A204.1 (cell line): ENCODE measurements around the gene MYBPHL.

Source experiments
- FAIRE-seq: peaks from 2 replicates; lab custom pipeline; 2012; peaks lifted over from hg19 to GRCh38; lab: Jason Lieb, UNC

MYBPHL gene

DNA sequence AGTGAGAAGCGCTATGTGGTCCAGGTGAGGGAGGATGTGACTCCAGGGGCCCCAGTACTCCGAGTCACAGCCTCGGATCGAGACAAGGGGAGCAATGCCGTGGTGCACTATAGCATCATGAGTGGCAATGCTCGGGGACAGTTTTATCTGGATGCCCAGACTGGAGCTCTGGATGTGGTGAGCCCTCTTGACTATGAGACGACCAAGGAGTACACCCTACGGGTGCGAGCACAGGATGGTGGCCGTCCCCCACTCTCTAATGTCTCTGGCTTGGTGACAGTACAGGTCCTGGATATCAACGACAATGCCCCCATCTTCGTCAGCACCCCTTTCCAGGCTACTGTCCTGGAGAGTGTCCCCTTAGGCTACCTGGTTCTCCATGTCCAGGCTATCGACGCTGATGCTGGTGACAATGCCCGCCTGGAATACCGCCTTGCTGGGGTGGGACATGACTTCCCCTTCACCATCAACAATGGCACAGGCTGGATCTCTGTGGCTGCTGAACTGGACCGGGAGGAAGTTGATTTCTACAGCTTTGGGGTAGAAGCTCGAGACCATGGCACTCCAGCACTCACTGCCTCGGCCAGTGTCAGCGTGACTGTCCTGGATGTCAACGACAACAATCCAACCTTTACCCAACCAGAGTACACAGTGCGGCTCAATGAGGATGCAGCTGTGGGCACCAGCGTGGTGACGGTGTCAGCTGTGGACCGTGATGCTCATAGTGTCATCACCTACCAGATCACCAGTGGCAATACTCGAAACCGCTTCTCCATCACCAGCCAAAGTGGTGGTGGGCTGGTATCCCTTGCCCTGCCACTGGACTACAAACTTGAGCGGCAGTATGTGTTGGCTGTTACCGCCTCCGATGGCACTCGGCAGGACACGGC is 55.3 kb downstream of the MYBPHL start:
- no peak for FAIRE-seq

DNA sequence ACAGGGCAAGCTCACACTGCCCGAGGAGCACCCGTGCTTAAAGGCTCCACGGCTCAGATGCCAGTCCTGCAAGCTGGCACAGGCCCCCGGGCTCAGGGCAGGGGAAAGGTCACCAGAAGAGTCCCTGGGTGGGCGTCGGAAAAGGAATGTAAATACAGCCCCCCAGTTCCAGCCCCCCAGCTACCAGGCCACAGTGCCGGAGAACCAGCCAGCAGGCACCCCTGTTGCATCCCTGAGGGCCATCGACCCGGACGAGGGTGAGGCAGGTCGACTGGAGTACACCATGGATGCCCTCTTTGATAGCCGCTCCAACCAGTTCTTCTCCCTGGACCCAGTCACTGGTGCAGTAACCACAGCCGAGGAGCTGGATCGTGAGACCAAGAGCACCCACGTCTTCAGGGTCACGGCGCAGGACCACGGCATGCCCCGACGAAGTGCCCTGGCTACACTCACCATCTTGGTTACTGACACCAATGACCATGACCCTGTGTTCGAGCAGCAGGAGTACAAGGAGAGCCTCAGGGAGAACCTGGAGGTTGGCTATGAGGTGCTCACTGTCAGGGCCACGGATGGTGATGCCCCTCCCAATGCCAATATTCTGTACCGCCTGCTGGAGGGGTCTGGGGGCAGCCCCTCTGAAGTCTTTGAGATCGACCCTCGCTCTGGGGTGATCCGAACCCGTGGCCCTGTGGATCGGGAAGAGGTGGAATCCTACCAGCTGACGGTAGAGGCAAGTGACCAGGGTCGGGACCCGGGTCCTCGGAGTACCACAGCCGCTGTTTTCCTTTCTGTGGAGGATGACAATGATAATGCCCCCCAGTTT is 56.1 kb downstream of the MYBPHL start:
- no peak for FAIRE-seq

DNA sequence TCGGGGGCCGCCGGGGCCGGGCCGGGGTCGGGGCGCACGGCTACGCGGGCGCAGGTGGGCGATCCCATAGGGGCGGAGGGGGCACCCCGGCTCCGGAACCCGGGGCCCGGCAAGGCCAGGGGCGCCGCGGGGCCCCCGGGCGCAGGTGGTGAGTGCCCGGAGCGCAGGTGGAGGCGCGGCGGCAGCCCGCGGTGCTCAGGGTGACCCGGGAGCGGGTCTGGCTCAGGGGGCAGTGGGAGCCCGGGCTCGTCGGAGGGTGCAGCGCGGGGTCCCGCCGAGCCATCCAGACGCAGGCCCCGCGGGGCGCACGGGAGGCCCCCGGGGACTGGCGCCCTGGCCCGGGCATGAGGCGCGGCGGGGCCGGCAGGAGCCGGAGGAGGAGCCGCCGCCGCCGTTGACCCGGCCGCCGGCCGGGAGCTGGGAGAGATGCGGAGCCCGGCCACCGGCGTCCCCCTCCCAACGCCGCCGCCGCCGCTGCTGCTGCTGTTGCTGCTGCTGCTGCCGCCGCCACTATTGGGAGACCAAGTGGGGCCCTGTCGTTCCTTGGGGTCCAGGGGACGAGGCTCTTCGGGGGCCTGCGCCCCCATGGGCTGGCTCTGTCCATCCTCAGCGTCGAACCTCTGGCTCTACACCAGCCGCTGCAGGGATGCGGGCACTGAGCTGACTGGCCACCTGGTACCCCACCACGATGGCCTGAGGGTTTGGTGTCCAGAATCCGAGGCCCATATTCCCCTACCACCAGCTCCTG is 57.0 kb downstream of the MYBPHL start:
- FAIRE-seq, result no peak

DNA sequence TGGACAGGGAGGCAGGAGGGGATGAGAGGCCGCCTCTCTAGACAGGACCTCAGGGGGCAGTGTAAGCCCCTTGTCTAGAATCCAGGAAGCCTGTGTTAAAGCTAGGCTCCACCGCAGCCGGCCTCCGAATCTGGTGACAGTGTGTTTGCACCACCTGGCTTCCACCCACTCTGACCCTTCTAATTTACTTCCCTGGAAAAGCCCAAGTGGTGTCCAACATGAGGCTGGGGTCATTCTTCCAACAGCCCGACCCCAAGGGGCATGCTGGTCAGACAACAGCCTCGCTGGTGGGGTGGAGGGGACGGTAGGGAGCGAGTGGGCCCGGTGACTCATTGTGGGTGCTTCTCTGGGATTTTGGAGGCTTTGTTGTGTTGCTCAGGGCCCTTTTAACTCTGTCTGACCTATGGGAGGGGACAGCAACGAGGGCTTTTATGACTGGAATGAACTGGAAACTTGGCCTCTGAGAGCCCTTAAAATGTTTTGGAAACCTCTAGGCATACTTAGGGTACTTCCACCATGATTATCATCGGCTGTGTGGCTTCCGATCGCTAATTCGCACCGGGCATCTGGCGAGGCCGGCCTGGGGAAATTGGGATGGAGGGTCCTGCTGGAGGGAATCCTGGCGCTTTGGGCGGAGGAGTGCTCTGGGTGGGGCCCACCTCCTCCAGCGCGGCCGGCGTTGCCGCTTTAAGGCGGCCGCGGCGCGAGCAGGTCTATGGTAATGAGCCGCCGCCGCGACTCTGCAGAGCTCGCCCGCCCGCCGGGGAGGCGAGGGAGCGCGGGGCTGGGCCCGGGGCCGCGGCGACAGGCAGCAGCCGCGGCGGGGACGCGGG is 57.8 kb downstream of the MYBPHL start, which contains the start of gene CELSR2:
TSS of gene CELSR2 (plus strand) at position 743 of the 833 bp plus-strand sequence. CDS start 541 bp downstream, outside the sequence.
- FAIRE-seq, result no peak

DNA sequence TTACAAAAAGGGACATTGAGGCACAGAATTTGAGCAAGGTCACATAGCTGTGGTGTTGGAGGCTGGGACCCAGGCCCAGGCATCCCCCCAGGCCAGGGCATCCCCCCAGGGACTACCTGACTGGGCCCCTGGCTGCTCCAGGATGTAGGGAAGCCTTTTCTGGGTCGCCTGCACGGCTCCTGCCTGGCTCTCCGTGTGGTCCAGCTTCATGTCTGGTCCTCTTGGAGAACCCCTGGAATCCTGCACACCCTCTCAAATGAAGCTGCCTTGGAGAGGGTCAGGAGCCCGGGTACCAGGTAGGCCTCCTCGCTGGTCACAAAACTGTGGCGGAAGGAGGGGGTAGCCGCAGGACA is 58.4 kb downstream of the MYBPHL start:
- no peak for FAIRE-seq

DNA sequence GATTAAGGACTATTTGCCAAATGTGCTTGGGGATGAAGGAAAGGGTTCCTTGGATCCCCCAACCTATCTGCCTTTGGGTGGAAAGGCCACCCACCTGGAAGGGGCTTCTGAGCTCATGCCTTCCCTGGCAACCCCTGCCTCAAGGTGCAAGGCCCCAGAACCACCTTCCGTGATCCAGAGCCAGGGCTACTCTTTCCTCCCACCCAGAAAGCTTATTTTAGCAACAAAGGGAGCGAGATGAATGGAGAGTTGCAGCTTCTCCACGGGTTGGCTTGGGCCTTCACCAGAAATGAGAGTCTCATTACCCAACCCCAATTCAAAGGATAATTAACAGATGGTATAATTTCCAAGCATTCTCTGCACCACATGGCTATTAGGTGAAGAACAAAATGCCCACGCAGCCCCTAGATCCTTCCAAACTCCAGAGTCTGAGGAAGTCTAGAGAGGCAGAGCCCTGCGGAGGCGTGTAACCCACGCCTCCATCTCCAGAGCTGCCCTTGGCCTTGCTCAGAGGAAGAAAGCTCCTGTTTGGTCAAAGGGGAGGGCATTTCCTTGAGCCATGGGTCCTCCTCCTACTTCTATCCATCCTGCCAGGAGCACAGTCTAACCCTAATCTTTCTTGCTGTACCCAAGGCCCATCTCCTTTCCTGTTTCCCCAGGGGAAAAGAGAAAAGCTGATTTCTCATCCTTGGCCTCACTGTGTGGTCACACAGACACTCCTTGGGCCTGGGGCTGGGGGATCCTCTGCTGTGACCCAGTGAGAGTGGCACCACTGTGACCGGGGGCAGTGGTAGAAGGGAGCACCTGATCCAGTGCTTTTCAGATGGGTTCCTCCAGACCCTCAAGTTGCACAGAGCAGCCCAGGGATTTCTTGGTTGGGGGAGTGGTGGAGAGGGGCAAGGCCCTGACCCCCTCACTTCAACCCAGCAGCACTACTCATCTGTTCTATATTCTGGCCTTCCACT is 59.1 kb downstream of the MYBPHL start:
- no peak for FAIRE-seq

DNA sequence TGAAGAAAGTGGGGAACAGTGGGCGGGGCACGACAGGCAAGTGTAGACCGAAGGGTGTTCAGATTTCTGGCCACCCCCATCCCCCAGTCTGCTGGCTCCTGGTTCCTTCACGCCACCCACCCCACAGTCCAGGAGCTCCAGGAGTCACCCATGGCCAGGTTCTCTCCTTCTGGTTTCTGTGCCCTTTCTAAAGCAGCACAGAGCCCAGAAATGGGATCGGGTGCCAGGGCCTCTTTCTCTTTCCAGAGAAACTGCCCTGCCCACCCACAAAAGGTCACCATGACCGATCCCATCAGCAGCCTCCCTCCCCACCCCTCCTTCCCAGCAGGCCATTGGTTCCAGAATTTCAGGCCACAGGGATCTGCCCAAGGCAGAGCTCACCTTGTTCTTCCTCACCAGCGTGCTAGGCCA is 60.7 kb downstream of the MYBPHL start:
- FAIRE-seq, result no peak

DNA sequence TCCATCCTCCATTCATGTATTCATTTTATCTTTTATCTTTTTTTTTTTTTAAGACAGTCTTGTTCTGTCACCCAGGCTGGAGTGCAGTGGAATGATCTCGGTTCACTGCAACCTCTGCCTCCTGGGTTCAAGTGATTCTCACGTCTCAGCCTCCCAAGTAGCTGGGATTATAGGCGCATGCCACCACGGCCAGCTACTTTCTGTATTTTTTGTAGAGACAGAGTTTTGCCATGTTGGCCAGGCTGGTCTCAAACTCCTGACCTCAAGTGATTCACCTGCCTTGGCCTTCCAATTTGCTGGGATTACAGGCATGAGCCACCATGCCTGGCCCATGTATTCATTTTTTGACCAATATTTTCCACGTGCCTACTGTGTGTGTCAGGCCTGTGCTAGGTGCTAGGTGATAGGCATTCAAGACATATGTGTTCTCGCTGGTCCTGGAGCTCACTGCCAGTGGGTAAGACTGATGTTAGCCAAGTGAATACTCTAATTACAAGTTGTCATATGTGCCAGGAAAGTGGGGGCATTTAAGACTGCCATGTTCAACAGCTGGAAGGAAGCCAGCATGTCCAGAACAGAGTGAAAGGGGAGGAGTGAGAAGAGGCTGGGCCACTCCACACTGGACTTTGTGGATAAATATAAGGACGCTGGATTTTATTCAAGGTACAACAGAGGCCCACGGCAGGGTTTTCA is 62.8 kb downstream of the MYBPHL start:
- FAIRE-seq, result no peak

DNA sequence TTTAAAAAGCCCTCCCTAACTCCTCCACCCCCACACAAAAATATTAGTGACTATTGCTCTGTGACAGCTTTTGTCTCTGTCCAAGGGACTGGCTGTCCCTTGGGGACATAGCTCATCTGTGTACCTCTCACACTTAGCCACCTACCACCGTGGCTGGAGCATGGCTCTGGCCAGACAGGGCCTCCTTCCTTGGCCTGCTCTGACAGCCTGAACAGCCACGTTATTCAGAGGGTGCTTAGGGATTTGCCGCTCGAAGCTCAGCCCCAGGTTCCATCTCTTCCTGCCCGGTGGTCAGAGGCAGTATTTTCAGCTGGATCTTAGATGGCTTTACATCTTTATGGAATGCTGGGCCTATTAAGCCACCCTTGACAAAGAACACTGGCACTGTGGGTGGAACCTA is 63.6 kb downstream of the MYBPHL start:
- FAIRE-seq, result no peak

DNA sequence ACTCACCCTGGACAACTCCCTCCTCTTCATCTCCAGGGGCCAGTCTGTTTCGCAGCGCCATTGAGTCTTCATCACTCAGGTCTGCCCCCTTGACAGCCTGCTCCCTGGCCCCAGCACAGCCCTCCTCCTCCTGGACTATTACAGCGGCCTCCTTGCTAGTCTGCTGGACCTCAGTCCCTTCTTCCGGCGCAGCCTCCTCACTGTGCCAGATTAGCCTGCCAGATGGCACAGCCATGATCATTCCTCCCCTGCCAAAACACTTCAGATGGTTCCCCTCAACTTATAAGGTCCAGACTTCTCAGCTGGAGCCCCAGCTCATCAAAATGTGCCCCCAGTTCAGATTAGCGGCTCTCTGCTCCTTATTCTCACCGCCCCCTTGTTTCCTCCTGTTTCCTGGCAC is 64.4 kb downstream of the MYBPHL start:
- no peak for FAIRE-seq
